ENCODE data around the gene FZR1.

The FZR1 gene

GRCh38 chr19:3471954-3472655 is 34.0 kb upstream of the FZR1 start:
- peak; percentile 17 to 26 for DNase-seq (ENCODE audit: low read depth in 1 of 2, low spot score in 1 of 2)

GRCh38 chr19:3474010-3474409 is 32.1 kb upstream of the FZR1 start:
- no peak for DNase-seq (ENCODE audit: low read depth in 1 of 2, low spot score in 1 of 2)

- no peak for DNase-seq (ENCODE audit: low read depth in 1 of 2, low spot score in 1 of 2)
These were observed 31.5 kb upstream of the FZR1 start for GRCh38 chr19:3474614-3475013.

- DNase-seq (ENCODE audit: low read depth in 1 of 2, low spot score in 1 of 2) = no peak
These were observed 30.7 kb upstream of the FZR1 start for GRCh38 chr19:3475449-3475848.

GRCh38 chr19:3476830-3477229 is 29.3 kb upstream of the FZR1 start:
- no peak for DNase-seq (ENCODE audit: low read depth in 1 of 2, low spot score in 1 of 2)

- no peak for DNase-seq (ENCODE audit: low read depth in 1 of 2, low spot score in 1 of 2)
These were observed 28.6 kb upstream of the FZR1 start for GRCh38 chr19:3477506-3477905.

GRCh38 chr19:3477951-3478350 is 28.2 kb upstream of the FZR1 start:
- DNase-seq (ENCODE audit: low read depth in 1 of 2, low spot score in 1 of 2) = no peak

GRCh38 chr19:3478409-3479176 is 27.5 kb upstream of the FZR1 start:
- DNase-seq (ENCODE audit: low read depth in 1 of 2, low spot score in 1 of 2) = no peak

- no peak for DNase-seq (ENCODE audit: low read depth in 1 of 2, low spot score in 1 of 2)
These were observed 26.8 kb upstream of the FZR1 start for GRCh38 chr19:3479177-3479833.

GRCh38 chr19:3479834-3480215 is 26.3 kb upstream of the FZR1 start:
- no peak for DNase-seq (ENCODE audit: low read depth in 1 of 2, low spot score in 1 of 2)

GRCh38 chr19:3480383-3481091 is 25.6 kb upstream of the FZR1 start, which contains the start of gene SMIM24:
TSS of gene SMIM24 (minus strand) at chr19:3480525. CDS start at chr19:3480463, 62 bp downstream.
- no peak for DNase-seq (ENCODE audit: low read depth in 1 of 2, low spot score in 1 of 2)

- no peak for DNase-seq (ENCODE audit: low read depth in 1 of 2, low spot score in 1 of 2)
These were observed 24.6 kb upstream of the FZR1 start for GRCh38 chr19:3481241-3482090.

- no peak for DNase-seq (ENCODE audit: low read depth in 1 of 2, low spot score in 1 of 2)
These were observed 23.4 kb upstream of the FZR1 start for GRCh38 chr19:3482507-3483225.

- DNase-seq (ENCODE audit: low read depth in 1 of 2, low spot score in 1 of 2) = no peak
These were observed 22.9 kb upstream of the FZR1 start, which contains the start of gene SMIM44 for GRCh38 chr19:3483226-3483628. TSS of gene SMIM44 (minus strand) at chr19:3483441. CDS start at chr19:3483403, 38 bp downstream.

- DNase-seq (ENCODE audit: low read depth in 1 of 2, low spot score in 1 of 2) = no peak
These were observed 14.6 kb upstream of the FZR1 start for GRCh38 chr19:3491396-3492119.

GRCh38 chr19:3492131-3492839 is 13.8 kb upstream of the FZR1 start:
- no peak for DNase-seq (ENCODE audit: low read depth in 1 of 2, low spot score in 1 of 2)

- no peak for DNase-seq (ENCODE audit: low read depth in 1 of 2, low spot score in 1 of 2)
These were observed 13.2 kb upstream of the FZR1 start for GRCh38 chr19:3492919-3493318.

- no peak for DNase-seq (ENCODE audit: low read depth in 1 of 2, low spot score in 1 of 2)
These were observed 12.5 kb upstream of the FZR1 start for GRCh38 chr19:3493651-3494050.

All from activated T-helper 1 cell treated with anti-CD3 and anti-CD28 coated beads, Interleukin-2, amount 50 U/mL, for 16 hours (primary cell).